Erythroblast (primary cell): ENCODE measurements around the gene C12orf56.

Source experiments
- GATA1 ChIP-seq: IDR thresholded peaks from 2 replicates; pipeline ENCODE4 v1.6.1; 2011; ENCODE audit warnings: low read depth, mild to moderate bottlenecking, control low read depth, low read length, moderate library complexity
- POLR2A ChIP-seq: IDR thresholded peaks from 2 replicates; pipeline ENCODE4 v1.6.1; 2011; ENCODE audit warnings: mild to moderate bottlenecking, low read length

DNA sequence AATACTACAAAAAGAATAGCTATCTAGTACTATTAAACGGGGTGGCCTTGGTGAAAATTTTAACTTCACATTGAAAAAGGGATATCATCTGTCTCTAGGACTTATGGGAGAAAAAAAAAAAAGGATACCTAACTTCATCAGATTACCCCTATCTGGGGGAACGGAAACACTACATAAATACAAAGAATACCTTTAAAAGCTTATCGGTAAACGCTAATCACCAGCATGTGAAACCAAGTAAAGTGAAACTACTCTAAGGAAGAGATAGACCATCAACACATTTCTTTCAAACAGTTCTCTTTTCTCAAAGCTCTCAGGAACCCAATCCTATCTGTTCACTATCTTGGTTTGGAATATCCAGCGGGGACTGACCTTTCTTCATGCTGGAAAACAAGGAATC is 172.0 kb downstream of the C12orf56 start:
- TF ChIP-seq POLR2A (no peak), GATA1 (no peak)
